Skeletal muscle tissue (tissue), 4 donors: ENCODE results near the gene SCRN1. TPM values are rescaled to one million over a fixed set of nuclear protein-coding genes. Genes with fewer than 3 reads are reported as not detected.

Experiments
- H3K27ac ChIP-seq: one replicate; pipeline ENCODE4 v1.7.0; 2013; ENCODE audit warnings: mild to moderate bottlenecking, low read depth, low read length, inconsistent platforms
- H3K27me3 ChIP-seq, 3 donors: one replicate each; pipeline ENCODE4 v1.7.0; 2013; ENCODE audit warnings: low read length in 3 of 3; ENCODE audit not compliant: control insufficient read depth in 3 of 3, insufficient read depth in 3 of 3
- H3K36me3 ChIP-seq, 3 donors: one replicate each; pipeline ENCODE4 v1.7.0; 2013; ENCODE audit warnings: low read length in 3 of 3; ENCODE audit not compliant: control insufficient read depth in 3 of 3, insufficient read depth in 3 of 3
- H3K4me1 ChIP-seq, 3 donors: one replicate each; pipeline ENCODE4 v1.7.0; 2013; ENCODE audit warnings: low read length in 3 of 3, mild to moderate bottlenecking in 3 of 3; ENCODE audit not compliant: control insufficient read depth in 3 of 3, insufficient read depth in 3 of 3
- H3K4me3 ChIP-seq, 3 donors: one replicate each; pipeline ENCODE4 v1.7.0; 2013; ENCODE audit warnings: low read length in 3 of 3
- H3K9ac ChIP-seq, 3 donors: one replicate each; pipeline ENCODE4 v1.7.0; 2013; ENCODE audit warnings: low read length in 3 of 3, mild to moderate bottlenecking in 3 of 3, moderate library complexity in 2 of 3, low read depth in 1 of 3
- H3K9me3 ChIP-seq, 3 donors: one replicate each; pipeline ENCODE4 v1.7.0; 2013; ENCODE audit warnings: low read length in 3 of 3; ENCODE audit not compliant: control insufficient read depth in 3 of 3
- total RNA-seq: library from RNA; depleted of rRNA; stranded (reverse); fragments of >200 nt; gene quantifications from one replicate; pipeline ENCODE4 v1.2.3, GENCODE V29; 2014
- donor health status: Osteomylitis.

The SCRN1 gene, protein sequence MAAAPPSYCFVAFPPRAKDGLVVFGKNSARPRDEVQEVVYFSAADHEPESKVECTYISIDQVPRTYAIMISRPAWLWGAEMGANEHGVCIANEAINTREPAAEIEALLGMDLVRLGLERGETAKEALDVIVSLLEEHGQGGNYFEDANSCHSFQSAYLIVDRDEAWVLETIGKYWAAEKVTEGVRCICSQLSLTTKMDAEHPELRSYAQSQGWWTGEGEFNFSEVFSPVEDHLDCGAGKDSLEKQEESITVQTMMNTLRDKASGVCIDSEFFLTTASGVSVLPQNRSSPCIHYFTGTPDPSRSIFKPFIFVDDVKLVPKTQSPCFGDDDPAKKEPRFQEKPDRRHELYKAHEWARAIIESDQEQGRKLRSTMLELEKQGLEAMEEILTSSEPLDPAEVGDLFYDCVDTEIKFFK
- 20.4 TPM for total RNA-seq

- Histone ChIP-seq H3K27ac (peak within 1 kb of the TSS; percentile 40), H3K4me3 (peak within 1 kb of the TSS; percentile 68 to 73 (median 70)), H3K9ac (peak within 1 kb of the TSS; percentile 43 to 77 (median 65)), H3K4me1 (no peaks in the 10 kb centered on the region), H3K9me3 (peaks cover 0 to 5% (median 0%) of the 10 kb centered on the region in 3 donors), H3K27me3 (peaks cover 7 to 27% (median 26%) of the 10 kb centered on the region in 3 donors), H3K36me3 (no peaks in the 10 kb centered on the region)
Observed at GRCh38 chr7:29989257-29989995, at the start of gene SCRN1. TSS of gene SCRN1 (minus strand) at chr7:29989801. CDS start at chr7:29969067, 20,734 bp downstream.

GRCh38 chr7:30038196-30038980 is 48.8 kb upstream of the SCRN1 start:
- Histone ChIP-seq H3K9ac (no peak overlapping the region), H3K9me3 (no peaks in the 10 kb centered on the region), H3K4me3 (no peak overlapping the region), H3K27me3 (no peaks in the 10 kb centered on the region), H3K4me1 (no peaks in the 10 kb centered on the region), H3K36me3 (no peaks in the 10 kb centered on the region), H3K27ac (no peak overlapping the region)

DNA sequence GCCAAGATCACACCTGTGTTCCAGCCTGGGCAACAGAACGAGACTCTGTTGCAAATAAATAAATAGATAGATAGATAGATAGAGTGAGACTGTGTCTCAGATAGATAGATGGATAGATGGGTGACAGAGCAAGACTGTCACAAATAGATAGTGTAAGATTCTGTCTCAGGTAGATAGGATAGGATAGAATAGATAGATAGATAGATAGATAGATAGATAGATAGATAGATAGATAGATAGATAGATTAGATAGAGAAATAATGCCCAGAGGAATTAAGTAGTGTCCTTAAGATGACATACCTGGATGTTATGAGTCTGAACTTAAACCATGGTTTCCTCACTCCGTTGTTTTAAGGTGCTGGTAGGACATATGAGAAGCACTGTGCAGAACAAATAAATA is 46.6 kb upstream of the SCRN1 start:
- no peak overlapping the region for H3K9ac ChIP-seq
- no peaks in the 10 kb centered on the region for H3K27me3 ChIP-seq
- H3K9me3 ChIP-seq: no peaks in the 10 kb centered on the region
- peaks cover 2 to 9% (median 7%) of the 10 kb centered on the region in 3 donors for H3K4me1 ChIP-seq
- no peak overlapping the region for H3K4me3 ChIP-seq
- H3K36me3 ChIP-seq: no peaks in the 10 kb centered on the region
- no peak overlapping the region for H3K27ac ChIP-seq

DNA sequence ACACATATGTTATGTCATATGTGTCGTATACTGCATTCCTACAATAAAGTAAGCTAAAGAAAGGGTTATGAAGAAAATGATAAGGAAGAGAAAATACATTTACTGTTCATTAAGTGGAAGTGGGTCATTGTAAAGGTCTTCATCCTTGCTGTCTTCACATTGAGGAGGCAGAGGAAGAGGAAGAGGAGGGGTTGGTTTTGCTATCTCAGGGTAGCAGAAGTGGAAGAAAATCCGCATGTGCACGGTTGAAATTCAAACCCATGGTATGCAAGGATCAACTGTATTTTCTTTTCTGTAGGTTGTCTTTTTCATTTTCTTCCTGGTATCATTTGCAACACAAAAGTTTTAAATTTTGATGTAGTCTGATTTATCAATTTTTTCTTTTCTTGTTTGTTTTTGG is 44.9 kb upstream of the SCRN1 start:
- no peak overlapping the region for H3K9ac ChIP-seq
- no peak overlapping the region for H3K27ac ChIP-seq
- H3K27me3 ChIP-seq: no peaks in the 10 kb centered on the region
- H3K36me3 ChIP-seq: no peaks in the 10 kb centered on the region
- peaks cover 5 to 19% (median 11%) of the 10 kb centered on the region in 3 donors for H3K4me1 ChIP-seq
- H3K4me3 ChIP-seq: no peak overlapping the region
- H3K9me3 ChIP-seq: no peaks in the 10 kb centered on the region

- H3K4me1 ChIP-seq: peaks cover 16 to 25% (median 17%) of the 10 kb centered on the region in 3 donors
- no peak overlapping the region for H3K4me3 ChIP-seq
- peak overlapping the region in 2 of 3 donors; percentile 34 to 51 for H3K9ac ChIP-seq
- H3K27ac ChIP-seq: peak overlapping the region; percentile 39
- no peaks in the 10 kb centered on the region for H3K27me3 ChIP-seq
- no peaks in the 10 kb centered on the region for H3K36me3 ChIP-seq
- no peaks in the 10 kb centered on the region for H3K9me3 ChIP-seq
Observed at GRCh38 chr7:30032310-30033125, 42.9 kb upstream of the SCRN1 start.

DNA sequence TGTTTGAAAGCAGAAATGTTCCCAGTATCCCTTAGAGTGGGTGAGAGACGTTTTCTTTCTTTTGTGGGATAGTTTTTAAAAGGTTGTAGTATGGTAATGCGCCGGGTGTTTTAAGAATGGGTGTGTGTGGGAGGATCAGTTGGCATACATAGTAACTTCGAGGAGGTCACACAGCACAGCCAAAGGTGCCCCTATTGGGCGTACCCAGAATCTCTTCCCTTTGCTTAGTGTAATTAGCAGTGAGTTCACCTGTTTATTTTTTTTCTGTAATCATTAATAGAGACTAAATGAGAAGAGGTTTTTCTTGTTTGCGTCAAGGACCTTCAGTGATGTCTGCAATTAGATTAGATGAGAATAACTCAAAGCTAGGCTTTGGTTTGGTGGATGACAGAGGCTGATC is 40.1 kb upstream of the SCRN1 start:
- no peaks in the 10 kb centered on the region for H3K9me3 ChIP-seq
- no peaks in the 10 kb centered on the region for H3K27me3 ChIP-seq
- H3K36me3 ChIP-seq: no peaks in the 10 kb centered on the region
- H3K27ac ChIP-seq: no peak overlapping the region
- peak overlapping the region in 2 of 3 donors; percentile 86 to 87 for H3K9ac ChIP-seq
- peak overlapping the region in 2 of 3 donors; percentile 87 to 100 for H3K4me3 ChIP-seq
- H3K4me1 ChIP-seq: peaks cover 25 to 33% (median 27%) of the 10 kb centered on the region in 3 donors

- Histone ChIP-seq H3K4me1 (peaks cover 25 to 33% (median 30%) of the 10 kb centered on the region in 3 donors), H3K36me3 (no peaks in the 10 kb centered on the region), H3K9ac (peak overlapping the region; percentile 79 to 87 (median 86)), H3K27me3 (no peaks in the 10 kb centered on the region), H3K9me3 (no peaks in the 10 kb centered on the region), H3K27ac (peak overlapping the region; percentile 82), H3K4me3 (peak overlapping the region; percentile 83 to 100 (median 87))
Observed at GRCh38 chr7:30028749-30029635, 39.4 kb upstream of the SCRN1 start.

GRCh38 chr7:30028216-30028748 is 38.7 kb upstream of the SCRN1 start, which contains the start of gene PLEKHA8:
TSS of gene PLEKHA8 (plus strand) at chr7:30028412. CDS start at chr7:30028763, 351 bp downstream.
- peak within 1 kb of the TSS; percentile 83 to 100 (median 87) for H3K4me3 ChIP-seq
- no peaks in the 10 kb centered on the region for H3K9me3 ChIP-seq
- peak within 1 kb of the TSS; percentile 82 to 87 (median 86) for H3K9ac ChIP-seq
- H3K4me1 ChIP-seq: peaks cover 25 to 33% (median 30%) of the 10 kb centered on the region in 3 donors
- H3K27me3 ChIP-seq: no peaks in the 10 kb centered on the region
- H3K36me3 ChIP-seq: no peaks in the 10 kb centered on the region
- H3K27ac ChIP-seq: peak within 1 kb of the TSS; percentile 82
